Stimulated activated CD4-positive, alpha-beta T cell treated with anti-CD3 and anti-CD28 coated beads, TNF-alpha, amount 100 ng/mL, for 4 hours (primary cell): Measurements from ENCODE around the gene GFOD2.
"Not testable (repeated sequence)": the region's sequence is repeated elsewhere in the genome, so short reads cannot be mapped to it uniquely, and the experiment has no call there.

ENCODE experiments used
- DNase-seq, 3 experiments: peaks; one replicate each; pipeline ENCODE4 v3.0.0-alpha.2; 2020; ENCODE audit warnings: low read depth in 3 of 3

The GFOD2 gene

DNA sequence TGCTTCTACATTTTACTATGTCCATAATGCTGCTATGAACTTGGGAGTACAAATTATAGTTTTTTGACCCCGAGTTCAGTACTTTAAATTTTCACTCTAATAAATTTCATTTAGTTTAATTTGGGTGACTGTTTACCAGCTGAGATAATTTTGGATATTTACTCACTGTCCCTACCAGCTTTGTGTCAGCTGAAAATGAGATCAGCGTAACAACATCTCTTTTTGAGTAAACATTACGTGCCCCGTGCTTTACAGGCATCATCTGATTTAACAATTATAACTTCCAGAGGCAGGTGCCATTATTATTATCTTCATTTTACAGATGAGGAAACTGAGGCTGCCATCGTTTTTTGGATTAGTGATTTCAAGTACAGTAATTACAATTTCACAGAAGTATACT lies 15.0 kb downstream of the GFOD2 start:
- no peak for DNase-seq

DNA sequence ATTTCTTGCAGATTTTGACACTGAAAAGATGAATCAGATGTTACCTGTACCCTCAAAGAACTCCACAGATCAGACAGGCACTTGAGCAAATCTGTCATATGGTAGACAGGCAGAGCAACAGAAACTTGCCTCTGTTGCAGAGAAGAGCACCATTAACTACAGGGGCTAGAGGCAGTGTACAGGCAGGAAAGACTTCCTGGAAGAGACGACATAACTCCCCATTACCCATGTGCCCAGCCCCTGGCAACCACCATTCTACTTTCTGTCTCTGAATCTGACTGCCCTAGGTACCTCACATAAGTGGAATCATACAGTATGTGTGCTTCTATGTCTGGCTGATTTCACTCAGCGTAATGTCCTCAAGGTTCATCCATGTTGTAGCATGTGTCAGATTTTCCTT lies 15.5 kb downstream of the GFOD2 start:
- DNase-seq = no peak

DNA sequence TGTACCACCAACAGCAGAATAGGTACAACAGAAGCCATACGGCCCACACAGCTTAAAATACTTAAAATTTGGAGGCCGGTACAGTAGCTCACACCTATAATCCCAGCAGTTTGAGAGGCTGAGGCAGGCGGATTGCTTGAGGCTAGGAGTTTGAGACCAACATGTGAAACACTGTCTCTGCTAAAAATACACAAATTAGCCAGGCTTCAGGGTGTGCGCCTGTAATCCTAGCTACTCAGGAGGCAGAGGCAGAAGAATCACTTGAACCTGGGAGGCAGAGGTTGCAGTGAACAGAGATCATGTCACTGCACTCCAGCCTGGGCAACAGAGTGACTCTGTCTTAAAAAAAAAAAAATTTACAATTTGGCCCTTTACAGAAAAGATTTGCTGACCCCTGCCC lies 17.0 kb downstream of the GFOD2 start:
- no peak for DNase-seq

DNA sequence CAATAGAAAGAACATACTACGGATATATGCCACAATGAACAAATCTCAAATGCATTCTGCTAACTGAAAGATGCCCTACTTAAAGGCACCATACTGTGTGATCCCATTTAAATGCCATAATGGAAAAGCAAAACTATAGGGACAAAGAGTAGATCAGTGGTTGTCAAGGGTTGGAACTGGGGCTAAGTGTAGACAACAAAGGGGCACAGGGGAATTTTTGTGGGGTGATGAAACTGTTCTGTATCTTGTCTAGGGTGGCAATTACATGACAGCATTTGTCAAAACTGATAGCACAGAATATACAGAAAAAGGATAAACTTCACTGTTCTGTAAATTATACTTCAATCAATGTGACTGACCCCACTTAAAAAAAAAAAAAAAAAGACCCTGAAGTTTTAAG lies 17.7 kb downstream of the GFOD2 start:
- DNase-seq = no peak

DNA sequence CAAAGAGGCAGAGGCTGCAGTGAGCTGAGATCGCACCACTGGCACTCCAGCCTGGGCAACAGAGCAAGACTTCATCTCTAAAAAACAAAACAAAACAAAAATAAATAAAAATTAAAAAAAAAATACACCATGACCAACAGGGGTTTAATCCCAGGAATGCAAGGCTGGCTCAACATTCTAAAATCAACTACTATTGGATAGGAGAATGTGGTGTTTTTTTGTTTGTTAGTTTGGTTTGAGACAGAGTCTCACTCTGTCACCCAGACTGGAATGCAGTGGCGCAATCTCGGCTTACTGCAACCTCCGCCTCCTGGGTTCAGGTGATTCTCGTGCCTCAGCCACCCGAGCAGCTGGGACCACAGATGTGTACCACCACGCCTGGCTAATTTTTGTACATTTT lies 19.9 kb downstream of the GFOD2 start:
- DNase-seq = no peak

DNA sequence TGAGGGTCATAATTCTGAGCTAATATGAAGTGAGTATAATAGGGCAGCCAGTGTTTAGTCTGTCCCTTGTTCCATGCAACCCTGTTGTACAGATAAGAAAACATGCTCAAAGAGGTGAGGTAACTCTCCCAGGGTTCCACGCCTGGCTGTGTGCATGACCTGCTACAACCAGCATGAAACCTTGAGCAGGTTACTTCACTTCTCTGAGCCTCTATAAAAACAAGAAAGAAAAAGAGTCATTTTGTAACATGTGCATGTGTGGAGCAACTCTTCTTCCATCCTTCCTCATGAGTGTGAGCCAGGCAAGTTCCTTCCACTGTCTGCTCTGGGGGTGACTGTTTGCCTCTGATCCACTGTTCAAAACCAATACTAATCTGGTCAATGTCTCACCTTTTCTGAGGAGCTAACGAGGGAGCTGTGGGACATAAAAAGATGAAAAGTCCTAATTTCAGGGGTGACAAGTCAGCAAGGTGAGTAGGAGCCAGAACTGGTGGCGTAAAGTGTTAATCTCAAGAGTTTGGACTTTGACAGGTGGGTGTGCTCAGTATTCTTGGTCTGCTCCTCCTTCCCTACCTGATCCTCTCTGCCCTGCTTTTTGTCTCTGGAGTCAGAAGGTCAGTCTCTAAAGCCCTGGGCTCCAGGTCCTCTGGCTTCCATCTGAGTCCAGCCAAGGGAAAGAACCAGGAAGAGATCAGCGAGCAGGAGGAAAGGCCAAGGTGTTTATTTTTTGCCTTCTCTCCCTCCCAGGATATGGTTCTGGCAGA lies 21.5 kb downstream of the GFOD2 start:
- no peak for DNase-seq

DNA sequence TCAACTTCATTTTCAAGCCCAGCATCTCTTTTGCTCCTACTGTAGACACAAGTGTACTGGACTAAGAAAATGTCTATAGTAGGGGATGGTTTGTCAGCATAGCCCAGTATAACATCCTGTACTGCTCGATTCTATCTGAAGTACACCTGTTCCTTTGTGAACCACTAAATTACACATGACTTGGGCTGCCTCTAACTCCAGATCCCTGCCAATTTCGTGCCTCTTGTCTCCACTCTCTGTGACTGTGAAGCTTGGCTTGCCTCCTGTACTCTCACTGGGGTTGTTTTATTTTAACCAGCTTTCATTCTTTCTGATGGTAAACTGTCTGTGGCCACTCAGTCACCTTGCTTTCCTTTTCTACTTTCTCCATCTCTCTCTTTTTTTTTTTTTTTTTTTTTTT lies 24.5 kb downstream of the GFOD2 start:
- DNase-seq = no peak

DNA sequence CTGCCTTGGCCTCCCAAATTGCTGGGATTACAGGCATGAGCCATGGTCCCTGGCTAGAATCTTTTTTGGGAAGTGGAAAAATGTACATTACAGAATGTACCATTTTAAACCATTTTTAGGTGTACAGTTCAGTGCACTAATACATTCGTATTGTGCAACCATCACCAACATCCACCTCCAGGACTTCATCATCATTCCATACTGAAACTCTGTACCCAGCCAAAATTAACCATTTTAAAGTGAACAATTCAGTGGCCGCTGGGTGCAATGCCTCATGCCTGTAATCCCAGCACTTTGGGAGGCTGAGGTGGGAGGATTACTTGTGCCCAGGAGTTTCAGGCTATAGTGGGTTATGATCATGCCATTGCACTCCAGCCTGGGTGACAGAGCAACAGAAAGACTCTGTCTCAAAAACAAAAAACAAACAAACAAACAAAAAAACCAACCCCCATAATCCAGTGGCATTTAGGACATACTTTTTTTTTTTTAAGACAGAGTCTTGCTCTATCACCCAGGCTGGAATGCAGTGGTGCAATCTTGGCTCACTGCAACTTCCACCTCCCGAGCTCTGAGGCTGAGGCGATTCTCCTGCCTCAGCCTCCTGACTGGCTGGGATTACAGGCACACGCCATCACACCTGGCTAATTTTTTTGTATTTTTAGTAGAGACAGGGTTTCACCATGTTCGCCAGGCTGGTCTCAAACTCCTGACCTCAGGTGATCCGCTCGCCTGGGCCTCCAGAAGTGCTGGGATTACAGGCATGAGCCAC lies 25.4 kb downstream of the GFOD2 start:
- DNase-seq = not testable (repeated sequence)

DNA sequence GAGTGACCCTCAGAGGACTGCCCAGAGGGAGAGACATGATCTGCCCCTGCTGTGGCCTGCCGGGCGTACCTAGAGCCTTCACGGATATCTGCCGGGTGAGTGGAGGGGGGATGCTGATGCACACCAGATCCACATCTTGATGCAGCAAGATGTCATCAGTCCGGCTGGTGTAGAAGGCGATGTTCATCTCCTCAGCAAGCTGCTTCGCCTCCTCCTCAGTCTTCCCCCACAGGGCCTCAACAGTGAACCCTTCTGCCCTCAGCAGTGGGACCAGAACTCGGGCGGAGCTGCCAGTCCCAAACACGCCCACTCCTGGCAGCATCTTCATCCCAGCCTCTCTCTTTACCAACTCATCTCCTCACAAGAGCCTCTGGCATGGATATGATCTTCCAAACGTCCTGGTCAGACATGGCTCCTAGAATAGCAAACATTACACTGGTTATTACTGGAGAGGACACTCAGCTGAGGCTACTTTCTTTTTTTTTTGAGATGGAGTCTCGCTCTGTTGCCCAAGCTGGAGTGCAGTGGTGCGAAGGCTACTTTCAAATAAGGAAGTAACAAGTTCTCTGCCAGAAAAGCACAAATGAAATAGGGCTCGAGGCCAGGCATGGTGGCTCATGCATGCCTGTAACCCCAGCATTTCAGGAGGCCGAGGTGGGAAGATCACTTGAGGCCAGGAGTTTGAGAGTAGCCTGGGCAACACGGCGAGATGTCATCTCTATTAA lies 33.6 kb downstream of the GFOD2 start:
- no peak for DNase-seq

DNA sequence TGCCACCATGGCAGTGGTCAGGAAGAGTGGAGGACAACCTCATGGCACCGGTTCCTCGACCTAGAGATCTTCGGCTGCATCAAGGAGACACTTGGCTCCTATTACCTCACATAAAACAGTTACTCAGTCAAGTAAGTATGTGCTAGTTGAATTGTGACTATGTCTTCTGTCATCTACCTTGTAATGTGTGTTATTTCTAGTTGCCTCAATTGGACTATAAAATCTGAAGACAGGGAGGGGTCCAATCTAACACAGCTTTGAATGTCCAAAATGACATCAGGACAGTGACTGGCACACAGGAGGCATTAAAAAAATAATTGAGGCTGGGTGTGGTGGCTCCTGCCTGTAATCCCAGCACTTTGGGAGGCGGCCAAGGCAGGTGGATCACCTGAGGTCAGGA lies 35.3 kb downstream of the GFOD2 start:
- DNase-seq = no peak

DNA sequence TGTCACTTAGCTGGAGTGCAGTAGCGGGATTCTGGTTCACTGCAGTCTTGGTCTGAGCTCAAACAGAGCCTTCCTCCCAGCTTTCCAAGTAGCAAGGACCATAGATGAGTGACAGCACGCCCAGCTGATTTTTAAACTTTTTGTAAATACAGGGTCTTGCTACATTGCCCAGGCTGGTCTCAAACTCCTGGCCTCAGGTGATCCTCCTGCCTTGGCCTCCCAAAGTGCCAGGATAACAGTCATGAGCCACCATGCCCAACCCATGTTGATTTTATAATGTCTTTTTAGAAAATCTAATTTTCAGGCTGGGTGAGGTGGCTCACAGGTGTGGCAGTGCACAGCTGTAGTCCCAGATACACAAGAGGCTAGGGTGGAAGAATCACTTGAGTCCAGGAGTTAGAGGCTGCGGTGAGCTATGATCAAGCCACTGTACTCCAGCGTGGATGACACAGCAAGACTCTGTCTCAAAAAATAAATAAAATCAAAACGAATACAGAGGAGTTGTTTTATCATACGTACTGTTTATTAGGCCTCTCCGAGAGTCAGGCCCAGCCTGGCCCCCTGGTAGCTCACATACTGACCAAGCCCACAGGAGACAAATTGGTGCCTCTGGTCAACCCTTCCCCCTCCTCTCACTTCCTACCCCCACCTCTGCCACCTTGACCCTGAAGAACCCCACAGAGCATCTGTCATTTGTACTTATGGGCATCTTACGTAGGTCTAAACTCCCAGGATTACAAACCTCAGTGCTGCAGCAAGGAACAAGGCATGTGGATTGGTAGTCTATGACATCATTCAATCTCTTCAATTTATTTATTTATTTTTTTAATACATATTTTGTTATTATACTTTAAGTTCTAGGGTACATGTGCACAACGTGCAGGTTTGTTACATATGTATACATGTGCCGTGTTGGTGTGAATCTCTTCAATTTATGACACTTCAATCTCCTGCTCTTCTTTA lies 38.9 kb downstream of the GFOD2 start:
- DNase-seq = no peak

DNA sequence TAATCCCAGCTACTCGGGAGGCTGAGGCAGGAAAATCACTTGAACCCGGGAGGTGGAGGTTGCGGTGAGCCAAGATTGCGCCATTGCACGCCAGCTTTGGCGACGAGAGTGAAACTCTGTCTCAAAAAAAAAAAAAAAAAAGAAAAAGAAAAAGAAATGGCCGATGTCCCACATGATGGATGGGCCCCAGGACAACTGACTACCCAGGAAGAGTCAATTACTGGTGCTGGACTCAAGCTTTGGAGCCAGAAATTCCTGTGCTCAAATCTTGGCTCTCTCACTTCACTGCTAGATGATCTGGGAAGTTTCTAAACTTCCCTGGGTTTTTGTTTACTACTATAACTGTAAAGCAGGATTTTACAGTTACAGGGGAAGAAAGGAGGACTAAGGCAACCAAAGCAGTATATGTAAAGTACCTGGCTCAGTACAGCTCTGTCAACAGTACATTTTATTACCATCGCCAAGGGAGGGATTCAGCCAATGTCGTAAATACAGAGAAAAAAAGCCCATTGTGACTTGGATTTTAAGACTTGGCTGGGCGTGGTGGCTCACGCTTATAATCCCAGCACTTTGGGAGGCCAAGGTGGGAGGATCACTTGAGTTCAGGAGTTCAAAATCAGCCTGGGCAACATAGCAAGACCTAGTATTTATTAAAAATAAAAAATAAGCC lies 40.6 kb downstream of the GFOD2 start:
- no peak for DNase-seq

DNA sequence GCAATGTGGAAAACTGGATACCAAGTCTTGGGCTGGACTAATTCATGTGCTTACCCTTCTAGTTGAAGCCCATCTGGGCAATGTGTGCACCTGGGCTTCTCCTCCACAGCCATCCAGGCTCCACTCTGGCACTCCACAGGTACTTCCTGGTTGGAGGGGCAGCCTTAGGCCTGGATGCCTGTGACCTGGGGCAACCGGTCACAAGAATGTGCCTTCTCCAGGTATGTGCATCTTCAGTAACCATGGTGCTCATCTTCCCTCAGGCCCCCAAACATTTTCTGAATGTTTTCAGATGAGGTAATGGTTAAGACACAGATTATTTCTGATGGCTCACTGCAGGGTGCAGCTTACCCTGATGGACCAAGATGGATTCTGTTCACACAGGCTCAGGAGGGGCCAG lies 41.4 kb downstream of the GFOD2 start:
- no peak for DNase-seq

DNA sequence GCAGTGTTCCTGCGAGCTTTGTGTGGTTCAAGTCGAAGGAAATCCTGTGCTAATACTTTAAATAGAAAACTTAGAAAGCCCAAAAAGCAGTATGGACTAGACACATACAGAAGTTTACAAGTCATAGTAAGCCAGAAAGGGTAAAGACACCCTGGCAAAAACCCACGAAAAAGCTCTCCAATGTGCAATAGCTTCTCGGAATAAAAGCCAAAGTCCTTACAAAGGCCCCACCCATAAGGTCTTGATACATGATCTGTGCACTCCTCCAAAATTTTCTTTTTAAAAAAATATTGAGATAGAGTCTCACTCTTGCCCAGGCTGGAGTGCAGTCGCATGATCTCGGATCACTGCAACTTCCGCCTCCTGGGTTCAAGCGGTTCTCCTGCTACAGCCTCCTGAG lies 42.2 kb downstream of the GFOD2 start:
- no peak for DNase-seq

DNA sequence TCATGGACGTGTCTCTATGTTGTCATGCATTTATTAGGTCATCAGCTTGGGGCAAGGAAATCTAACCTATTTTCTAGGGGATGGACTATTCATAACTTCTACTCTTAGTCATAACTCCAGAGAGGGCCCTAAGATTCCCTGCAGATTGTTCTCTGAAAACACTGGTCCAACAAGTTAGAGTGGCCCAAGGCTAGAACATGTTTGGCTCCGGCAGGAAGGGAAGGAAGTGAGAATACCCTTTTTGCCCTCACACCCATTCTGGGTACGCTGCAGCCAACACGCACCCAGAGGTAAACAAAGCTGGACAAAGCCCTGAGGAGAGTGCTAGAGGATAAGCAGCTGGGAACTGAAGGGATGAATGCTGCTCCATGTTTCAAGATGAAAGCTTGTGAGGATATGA lies 42.6 kb downstream of the GFOD2 start:
- no peak for DNase-seq

DNA sequence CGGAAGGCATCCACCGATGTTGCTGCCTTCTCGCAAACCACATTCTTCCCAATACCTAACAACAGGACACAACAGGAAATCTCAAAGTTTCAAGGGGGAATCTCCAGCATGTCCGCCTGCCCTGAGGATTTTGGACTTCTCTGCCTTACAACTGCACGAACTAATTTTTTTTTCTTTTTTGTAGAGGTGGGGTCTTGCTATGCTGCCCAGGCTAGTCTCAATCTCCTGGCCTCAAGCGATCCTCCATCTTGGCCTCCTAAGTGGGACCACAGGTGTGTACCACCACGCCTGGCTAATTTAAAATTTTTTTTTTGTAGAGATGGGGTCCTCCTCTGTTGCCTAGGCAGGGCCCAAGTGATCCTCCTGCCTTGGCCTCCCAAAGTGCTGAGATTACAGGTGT lies 43.1 kb downstream of the GFOD2 start:
- no peak for DNase-seq

DNA sequence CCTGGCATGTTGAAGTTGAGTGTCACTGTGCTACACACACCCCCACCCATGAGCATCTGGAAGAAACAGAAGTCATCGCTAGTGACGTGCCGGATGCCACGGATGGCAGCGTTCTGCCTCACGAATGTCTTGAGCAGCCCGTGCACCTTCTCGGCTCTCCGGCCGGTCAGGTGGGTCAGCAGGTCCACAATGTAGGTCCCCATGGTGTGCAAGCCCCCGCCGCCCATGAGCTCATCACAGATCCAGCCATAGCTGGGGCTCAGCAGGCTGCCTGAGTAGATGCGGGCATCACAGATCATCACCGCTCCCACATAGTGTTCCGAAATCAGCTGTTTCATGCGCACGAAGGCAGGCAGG lies 43.6 kb downstream of the GFOD2 start:
- DNase-seq = no peak

DNA sequence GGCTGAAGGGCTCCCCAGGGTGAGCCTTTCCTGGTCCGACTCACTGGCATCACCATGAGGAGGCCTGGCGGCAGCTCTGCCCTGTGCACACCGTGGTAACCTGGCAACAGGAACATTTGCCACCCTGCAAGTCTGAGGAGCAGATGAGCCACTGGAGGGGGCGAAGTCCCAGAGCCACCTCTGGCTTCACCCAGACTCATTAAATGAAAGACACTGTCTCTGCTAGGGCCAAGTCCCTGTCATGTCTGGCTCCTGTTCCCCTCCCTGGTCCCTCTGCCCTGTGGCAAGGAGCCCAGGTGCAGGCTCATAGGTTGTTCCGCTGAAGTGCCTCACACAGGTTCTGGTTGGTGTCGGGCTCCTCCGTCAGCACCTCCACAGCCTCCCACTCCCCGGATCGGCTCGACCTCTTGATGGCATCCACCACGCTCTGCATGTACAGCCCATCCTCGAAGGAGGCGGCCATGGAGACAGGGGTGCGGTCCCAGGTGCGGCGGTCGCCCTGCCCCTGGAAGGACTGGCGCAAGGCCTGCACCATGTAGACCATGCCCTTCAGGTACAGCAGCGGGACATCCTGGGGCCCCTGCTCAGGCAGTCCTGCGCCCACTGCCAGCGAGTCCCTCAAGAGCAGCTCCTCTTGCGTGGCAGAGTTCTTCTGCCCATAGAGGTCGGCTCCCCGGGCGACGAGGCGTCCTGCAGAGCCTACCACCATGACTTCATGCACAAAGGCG lies 44.1 kb downstream of the GFOD2 start:
- no peak for DNase-seq

DNA sequence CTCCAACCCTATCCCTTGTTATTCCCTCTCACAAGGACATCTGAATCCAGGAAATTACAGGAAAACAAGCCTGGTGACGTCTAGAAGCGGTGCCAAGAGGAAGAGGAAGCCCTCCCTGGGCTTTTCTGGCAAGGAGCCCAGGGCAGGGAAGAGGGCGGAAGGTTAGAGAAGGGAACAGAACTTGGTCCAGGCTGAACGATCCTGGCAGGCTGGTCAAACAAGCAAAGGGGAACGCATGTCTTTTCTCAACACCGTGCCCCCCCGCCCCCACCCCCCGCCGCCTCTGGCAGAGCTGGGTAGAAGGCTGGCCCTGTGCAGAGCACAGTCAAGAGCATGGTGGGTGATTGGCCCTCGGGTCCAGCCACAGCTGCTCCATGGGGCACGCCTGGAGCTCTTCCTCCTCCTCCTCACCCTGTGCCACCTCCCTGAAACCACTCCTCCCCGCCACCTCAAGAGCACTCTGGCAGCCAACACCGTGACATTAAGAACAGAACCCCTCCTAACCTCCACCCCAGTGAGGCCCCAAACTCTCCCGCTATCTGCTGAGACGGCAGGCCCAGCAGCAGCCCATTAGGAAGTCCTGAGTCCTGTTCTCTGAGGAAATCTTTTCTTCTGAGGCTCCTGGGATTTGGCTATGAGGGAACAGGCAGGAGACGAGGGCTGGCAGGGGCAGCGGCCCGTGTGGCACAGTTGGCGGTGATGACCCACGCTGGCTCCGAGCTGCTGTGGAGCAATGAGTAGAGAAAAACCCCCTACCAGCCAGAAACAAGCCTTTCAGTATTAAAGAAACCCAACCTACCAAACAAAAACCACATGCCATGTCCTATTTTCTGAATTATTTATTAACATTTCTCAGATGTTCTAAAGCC lies 45.2 kb downstream of the GFOD2 start:
- DNase-seq = no peak
